K562 (cell line): ENCODE results near the gene MTRF1L. TPM values are rescaled to one million over a fixed set of nuclear protein-coding genes. Genes with fewer than 3 reads are reported as not detected.
A peak's percentile ranks its signal among the peaks of the same experiment; 100 is the strongest.

Experiments used
- CLOCK ChIP-seq: fragments of 250-450 bp; sonication (Bioruptor Pico); IDR thresholded peaks from 2 replicates; pipeline ENCODE4 v1.4.0; 2020; ENCODE audit warnings: mild to moderate bottlenecking, moderate library complexity, borderline replicate concordance
- CREB5 ChIP-seq: fragments of 250-450 bp; sonication (Bioruptor Pico); IDR thresholded peaks from 2 replicates; pipeline ENCODE4 v1.5.0; 2020; ENCODE audit warnings: mild to moderate bottlenecking
- CXXC5 ChIP-seq: fragments of 250-450 bp; sonication (Bioruptor Pico); IDR thresholded peaks from 2 replicates; pipeline ENCODE4 v1.8.0; 2022; ENCODE audit warnings: inconsistent platforms, mild to moderate bottlenecking, moderate library complexity
- HNRNPLL ChIP-seq: fragments of 200-400 bp; formaldehyde crosslinking; IDR thresholded peaks from 2 replicates; pipeline ENCODE4 v1.6.1; 2017; ENCODE audit warnings: low read length, low read depth, mild to moderate bottlenecking; ENCODE audit not compliant: poor library complexity, severe bottlenecking
- IFI16 ChIP-seq: fragments of 250-450 bp; sonication (Bioruptor Pico); IDR thresholded peaks from 2 replicates; pipeline ENCODE4 v2.1.2; 2022; ENCODE audit warnings: mild to moderate bottlenecking, inconsistent platforms
- IRF9 ChIP-seq: fragments of 450-650 bp; IDR thresholded peaks from 2 replicates; pipeline ENCODE4 v1.6.1; 2016; ENCODE audit warnings: missing biosample characterization, missing genetic modification characterization
- PKNOX1 ChIP-seq: fragments of 450-650 bp; IDR thresholded peaks from 2 replicates; pipeline ENCODE4 v1.6.1; 2016
- POLR2B ChIP-seq: fragments of 450-650 bp; IDR thresholded peaks from 2 replicates; pipeline ENCODE4 v1.6.1; 2018; ENCODE audit warnings: low read depth; ENCODE audit not compliant: partially characterized antibody
- POLR2G ChIP-seq: fragments of 200-400 bp; formaldehyde crosslinking; IDR thresholded peaks from 2 replicates; pipeline ENCODE4 v1.6.1; 2017; ENCODE audit warnings: low read depth, mild to moderate bottlenecking, antibody characterized with exemption, low read length, moderate library complexity
- POLR2H ChIP-seq: IDR thresholded peaks from 2 replicates; pipeline ENCODE4 v1.6.1; 2016; ENCODE audit warnings: missing genetic modification characterization, low read depth, mild to moderate bottlenecking, control low read depth, missing compliant biosample characterization, moderate library complexity
- RBBP5 ChIP-seq: fragments of 200-600 bp; sonication (generic); IDR thresholded peaks from 2 replicates; pipeline ENCODE4 v1.6.1; 2012; ENCODE audit warnings: borderline replicate concordance, mild to moderate bottlenecking, low read length, control low read depth, inconsistent platforms; ENCODE audit not compliant: insufficient read depth, poor library complexity, severe bottlenecking
- RHOXF2B ChIP-seq: fragments of 250-450 bp; sonication (Bioruptor Pico); conservative IDR thresholded peaks from 2 replicates; pipeline ENCODE4 v1.5.1; 2021
- SIN3A ChIP-seq, 2 experiments: fragments of 150-350 bp in 1 of 2; IDR thresholded peaks; 2 replicates each; pipeline ENCODE4 v1.6.1; 2011 to 2016; ENCODE audit warnings: borderline replicate concordance in 2 of 2, low read depth in 2 of 2, low read length in 2 of 2, mild to moderate bottlenecking in 2 of 2, moderate library complexity in 2 of 2; ENCODE audit not compliant: control insufficient read depth in 1 of 2
- SP1 ChIP-seq: sonication (generic); formaldehyde crosslinking; IDR thresholded peaks from 2 replicates; pipeline ENCODE4 v1.8.1; 2022; ENCODE audit warnings: mild to moderate bottlenecking, missing genetic modification reagents
- polyA plus RNA-seq, 8 experiments: library from polyadenylated mRNA; depleted of rRNA in 4 of 8; stranded (reverse) in 5 of 8; unstranded in 3 of 8; fragments of >200 nt; fragmentation: Nextera tagmentation in 2 of 8; fragmentation: Illumina TruSeq in 1 of 8; extraction: Ambion mirVana in 2 of 8; extraction: Trizol in 1 of 8; gene quantifications; 2 replicates each; pipeline versions ENCODE4 v1.2.1 to v1.2.3, GENCODE V29; 2011 to 2014; ENCODE audit warnings: inconsistent platforms in 1 of 8, missing spikeins in 1 of 8
- total RNA-seq, 7 experiments: library from RNA; depleted of rRNA in 6 of 7; stranded (reverse); fragments of >200 nt in 6 of 7; fragmentation: Illumina TruSeq in 2 of 7; extraction: Trizol in 2 of 7; gene quantifications; 2 replicates each; pipeline versions ENCODE4 v1.2.1 to v1.2.3, GENCODE V29; 2011 to 2021; ENCODE audit warnings: low replicate concordance in 1 of 7
- TF ChIP-seq, protein P1 (sequence below): fragments of 450-650 bp; IDR thresholded peaks from 2 replicates; pipeline ENCODE4 v1.6.1; 2016; ENCODE audit warnings: borderline replicate concordance
- TF ChIP-seq, protein P2 (sequence below): sonication (generic); formaldehyde crosslinking; IDR thresholded peaks from 2 replicates; pipeline ENCODE4 v1.8.0; 2022; ENCODE audit warnings: missing genetic modification reagents, mild to moderate bottlenecking, borderline replicate concordance

MTRF1L gene
- total and polyA plus RNA-seq, 9 of the 15 experiments (the other 6 are each of a cell fraction or from before 2014, with no cell fraction given), result 10.7 to 34.0 (median 30.2) TPM

DNA sequence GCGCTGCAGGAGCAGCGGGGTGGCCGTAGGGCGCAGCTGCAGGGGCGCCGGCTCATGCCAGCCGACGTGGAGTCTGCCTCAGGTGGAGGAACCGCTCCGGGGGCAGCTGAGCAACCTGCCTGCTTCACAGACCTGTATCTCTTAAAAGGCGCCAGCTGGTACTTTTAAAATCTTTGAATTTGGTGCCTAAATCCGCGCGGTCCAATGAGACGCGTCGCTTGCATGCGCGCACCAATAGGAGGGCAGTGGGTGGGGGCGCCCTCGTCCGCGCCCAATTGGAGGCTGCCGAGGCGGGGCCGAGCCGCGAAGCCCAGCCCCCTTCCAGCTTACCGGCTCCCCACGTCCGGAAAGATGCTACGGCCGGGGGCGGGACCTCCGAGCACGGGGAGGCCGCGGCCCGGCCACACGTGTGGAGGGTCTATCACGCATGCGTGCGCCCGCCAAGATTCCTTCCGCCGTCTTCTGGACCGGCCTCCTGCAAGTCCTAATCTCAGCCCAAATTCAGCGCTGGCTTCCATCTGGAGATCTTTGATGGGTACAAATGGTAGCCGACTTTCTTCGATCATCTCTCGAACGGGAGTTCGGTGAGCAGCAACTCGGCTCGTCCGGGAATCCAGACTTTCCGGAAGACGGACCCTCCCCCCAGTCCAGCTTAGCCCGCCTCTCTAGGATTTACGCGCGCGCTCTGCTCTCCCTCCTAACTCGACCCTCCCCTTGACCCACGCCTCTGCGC, 19.4 kb downstream of the MTRF1L start, which contains the start of gene FBXO5 (continued):
- TF ChIP-seq IFI16 (CRISPR knock-in tag) (no peak), RBBP5 (peak; percentile 12), CREB5 (CRISPR knock-in tag) (no peak; the same call in 1 of the 2 replicates), POLR2H (peak; percentile 77), IRF9 (no peak), HNRNPLL (peak; percentile 85), SP1 (CRISPR knock-in tag) (peak; percentile 99), PKNOX1 (peak; percentile 72), POLR2G (peak; percentile 87), RHOXF2B (no peak), CLOCK (CRISPR knock-in tag) (peak; percentile 67; the same call in 1 of the 2 replicates), POLR2B (peak; percentile 76), SIN3A (IDR thresholded peaks at IDR 0.05; ENCODE audit: borderline replicate concordance in 2 of 2, control insufficient read depth in 1 of 2, low read depth in 2 of 2, low read length in 2 of 2) (peak; percentile 97 to 100), CXXC5 (CRISPR knock-in tag) (peak; percentile 90)
- TF ChIP-seq, protein P1, sequence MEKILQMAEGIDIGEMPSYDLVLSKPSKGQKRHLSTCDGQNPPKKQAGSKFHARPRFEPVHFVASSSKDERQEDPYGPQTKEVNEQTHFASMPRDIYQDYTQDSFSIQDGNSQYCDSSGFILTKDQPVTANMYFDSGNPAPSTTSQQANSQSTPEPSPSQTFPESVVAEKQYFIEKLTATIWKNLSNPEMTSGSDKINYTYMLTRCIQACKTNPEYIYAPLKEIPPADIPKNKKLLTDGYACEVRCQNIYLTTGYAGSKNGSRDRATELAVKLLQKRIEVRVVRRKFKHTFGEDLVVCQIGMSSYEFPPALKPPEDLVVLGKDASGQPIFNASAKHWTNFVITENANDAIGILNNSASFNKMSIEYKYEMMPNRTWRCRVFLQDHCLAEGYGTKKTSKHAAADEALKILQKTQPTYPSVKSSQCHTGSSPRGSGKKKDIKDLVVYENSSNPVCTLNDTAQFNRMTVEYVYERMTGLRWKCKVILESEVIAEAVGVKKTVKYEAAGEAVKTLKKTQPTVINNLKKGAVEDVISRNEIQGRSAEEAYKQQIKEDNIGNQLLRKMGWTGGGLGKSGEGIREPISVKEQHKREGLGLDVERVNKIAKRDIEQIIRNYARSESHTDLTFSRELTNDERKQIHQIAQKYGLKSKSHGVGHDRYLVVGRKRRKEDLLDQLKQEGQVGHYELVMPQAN, result peak; percentile 99
- TF ChIP-seq, protein P2, sequence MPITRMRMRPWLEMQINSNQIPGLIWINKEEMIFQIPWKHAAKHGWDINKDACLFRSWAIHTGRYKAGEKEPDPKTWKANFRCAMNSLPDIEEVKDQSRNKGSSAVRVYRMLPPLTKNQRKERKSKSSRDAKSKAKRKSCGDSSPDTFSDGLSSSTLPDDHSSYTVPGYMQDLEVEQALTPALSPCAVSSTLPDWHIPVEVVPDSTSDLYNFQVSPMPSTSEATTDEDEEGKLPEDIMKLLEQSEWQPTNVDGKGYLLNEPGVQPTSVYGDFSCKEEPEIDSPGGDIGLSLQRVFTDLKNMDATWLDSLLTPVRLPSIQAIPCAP (CRISPR knock-in tag), result no peak; the same call in 1 of the 2 replicates
